GM12892 (cell line): ENCODE data around the gene GRID1.

ENCODE experiments used
- POLR2A ChIP-seq: IDR thresholded peaks from 2 replicates; pipeline ENCODE4 v1.6.1; 2011; ENCODE audit warnings: low read depth, low read length, control low read depth
- POLR2AphosphoS5 ChIP-seq: IDR thresholded peaks from 2 replicates; pipeline ENCODE4 v1.6.1; 2011; ENCODE audit warnings: low read depth, low read length, control low read depth
- TAF1 ChIP-seq: IDR thresholded peaks from 2 replicates; pipeline ENCODE4 v1.6.1; 2011; ENCODE audit warnings: low read depth, mild to moderate bottlenecking, control low read depth, low read length, borderline replicate concordance

- no peak for TF ChIP-seq POLR2AphosphoS5
- TF ChIP-seq TAF1, result no peak
- TF ChIP-seq POLR2A, result no peak
Observed at GRCh38 chr10:86178401-86179152, 188.0 kb downstream of the GRID1 start.
